Inflammatory macrophage treated with lipopolysaccharide for 4 hours (primary cell): ENCODE data around the gene ANKRD13D.

ENCODE experiments used
- DNase-seq: peaks from one replicate; pipeline ENCODE4 v3.0.0-alpha.2; 2020

ANKRD13D gene

GRCh38 chr11:67275606-67276409, 13.3 kb upstream of the ANKRD13D start:
- no peak for DNase-seq

GRCh38 chr11:67276781-67277230, 12.3 kb upstream of the ANKRD13D start:
- peak; percentile 65 for DNase-seq

GRCh38 chr11:67277231-67277961, 11.7 kb upstream of the ANKRD13D start:
- DNase-seq, result peak; percentile 96

- no peak for DNase-seq
These were observed 10.8 kb upstream of the ANKRD13D start for GRCh38 chr11:67278135-67278938.

- DNase-seq, result no peak
These were observed 10.0 kb upstream of the ANKRD13D start for GRCh38 chr11:67278939-67279588.

GRCh38 chr11:67279589-67280340, 9.3 kb upstream of the ANKRD13D start:
- DNase-seq, result no peak

GRCh38 chr11:67280341-67280787, 8.7 kb upstream of the ANKRD13D start:
- DNase-seq, result no peak

- DNase-seq, result no peak
These were observed 8.1 kb upstream of the ANKRD13D start for GRCh38 chr11:67280788-67281551.

- DNase-seq, result no peak
These were observed 7.5 kb upstream of the ANKRD13D start for GRCh38 chr11:67281552-67282150.

- no peak for DNase-seq
These were observed 6.8 kb upstream of the ANKRD13D start for GRCh38 chr11:67282155-67282875.

- DNase-seq, result no peak
These were observed 6.2 kb upstream of the ANKRD13D start for GRCh38 chr11:67282876-67283371.

- peak; percentile 97 for DNase-seq
These were observed 5.6 kb upstream of the ANKRD13D start for GRCh38 chr11:67283481-67283963.

GRCh38 chr11:67284811-67285540, 4.1 kb upstream of the ANKRD13D start:
- DNase-seq, result no peak

- no peak for DNase-seq
These were observed 3.3 kb upstream of the ANKRD13D start for GRCh38 chr11:67285541-67286498.

- peak; percentile 79 for DNase-seq
These were observed 2.3 kb upstream of the ANKRD13D start for GRCh38 chr11:67286621-67287333.

- no peak for DNase-seq
These were observed 1.5 kb upstream of the ANKRD13D start for GRCh38 chr11:67287355-67288197.
